Memory B cell (primary cell): ENCODE measurements around the gene GCN1.
"Not testable (repeated sequence)": the region's sequence is repeated elsewhere in the genome, so short reads cannot be mapped to it uniquely, and the experiment has no call there.

ENCODE experiments used
- ATAC-seq: fragments of 150-1000 bp; cut with Tn5 transposase; 2 replicates; pipeline ENCODE4 v1.10.0; 2021; ENCODE audit warnings: low read depth, mild to moderate bottlenecking, moderate library complexity
- DNase-seq, 2 donors: peaks; one replicate each; pipeline ENCODE4 v3.0.0; 2022; ENCODE audit warnings: low spot score in 2 of 2
- H3K27ac Mint-ChIP-seq: one replicate; pipeline ENCODE4 v1.8.0; 2022; ENCODE audit warnings: mild to moderate bottlenecking, moderate library complexity, mixed read lengths
- H3K27me3 Mint-ChIP-seq: one replicate; pipeline ENCODE4 v1.8.0; 2022; ENCODE audit warnings: mixed read lengths
- H3K36me3 Mint-ChIP-seq: one replicate; pipeline ENCODE4 v1.8.0; 2022; ENCODE audit warnings: mild to moderate bottlenecking, mixed read lengths
- H3K4me1 Mint-ChIP-seq: one replicate; pipeline ENCODE4 v1.8.0; 2022; ENCODE audit warnings: mixed read lengths
- H3K4me3 Mint-ChIP-seq: one replicate; pipeline ENCODE4 v1.8.0; 2022; ENCODE audit warnings: mild to moderate bottlenecking, moderate library complexity, mixed read lengths
- H3K9me3 Mint-ChIP-seq: one replicate; pipeline ENCODE4 v1.8.0; 2022; ENCODE audit warnings: mixed read lengths

Gene GCN1

DNA sequence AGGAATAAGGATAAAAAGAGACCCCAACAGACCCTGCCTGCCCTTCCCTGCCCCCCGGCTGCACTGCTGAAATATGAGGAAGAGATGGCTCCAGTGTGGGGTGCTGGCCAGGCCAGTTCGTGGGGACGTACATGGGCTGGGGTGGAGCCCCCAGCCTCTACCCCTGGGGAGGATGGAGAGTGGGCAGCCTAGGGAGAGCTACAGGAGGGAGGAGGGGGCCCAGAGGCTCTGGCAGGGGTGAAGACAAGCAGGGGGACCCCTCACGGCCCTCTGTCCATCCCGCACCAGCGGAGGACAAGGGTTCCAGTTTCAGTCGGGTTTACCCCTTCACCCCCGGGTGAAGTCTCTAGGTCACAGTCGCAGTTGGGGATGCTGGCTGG, 17.4 kb upstream of the GCN1 start:
- no peaks in the 10 kb centered on the region for H3K9me3 Mint-ChIP-seq
- DNase-seq (no peak), ATAC-seq (no peak)
- H3K27me3 Mint-ChIP-seq = peaks cover 2% of the 10 kb centered on the region
- no peaks in the 10 kb centered on the region for H3K4me1 Mint-ChIP-seq
- H3K36me3 Mint-ChIP-seq = peaks cover 13% of the 10 kb centered on the region
- no peak overlapping the region for H3K27ac Mint-ChIP-seq
- no peak overlapping the region for H3K4me3 Mint-ChIP-seq

GRCh38 chr12:120211243-120211903, 16.9 kb upstream of the GCN1 start:
- Mint-ChIP-seq H3K27me3 (peaks cover 2% of the 10 kb centered on the region), H3K36me3 (peaks cover 16% of the 10 kb centered on the region), H3K27ac (no peak overlapping the region), H3K4me3 (no peak overlapping the region), H3K4me1 (no peaks in the 10 kb centered on the region), H3K9me3 (no peaks in the 10 kb centered on the region)
- ATAC-seq (no peak), DNase-seq (no peak)

GRCh38 chr12:120209851-120210250, 15.3 kb upstream of the GCN1 start:
- Mint-ChIP-seq H3K36me3 (peaks cover 18% of the 10 kb centered on the region), H3K27ac (no peak overlapping the region), H3K4me1 (no peaks in the 10 kb centered on the region), H3K27me3 (no peaks in the 10 kb centered on the region), H3K4me3 (no peak overlapping the region), H3K9me3 (no peaks in the 10 kb centered on the region)
- ATAC-seq = no peak
- no peak for DNase-seq

DNA sequence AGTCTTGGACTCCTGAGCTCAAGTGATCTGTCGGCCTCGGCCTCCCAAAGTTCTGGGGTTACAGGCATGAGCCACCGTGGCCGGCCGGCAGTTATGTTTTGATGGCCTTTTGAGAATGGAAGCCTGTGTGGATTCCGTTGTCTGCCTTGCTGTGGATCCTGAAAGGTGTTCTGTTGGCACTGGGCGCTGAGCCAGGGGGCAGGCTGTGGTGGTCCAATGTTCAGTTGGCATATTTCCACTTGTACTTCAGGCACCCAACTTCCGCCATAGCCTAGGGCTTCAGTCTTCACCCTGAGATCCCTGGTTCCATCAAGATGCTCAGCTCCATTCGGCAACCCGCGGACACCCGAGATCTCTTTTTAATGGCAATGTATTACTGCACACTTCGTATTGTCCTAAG, 12.7 kb upstream of the GCN1 start:
- H3K27me3 Mint-ChIP-seq = no peaks in the 10 kb centered on the region
- no peak overlapping the region for H3K27ac Mint-ChIP-seq
- H3K4me3 Mint-ChIP-seq = no peak overlapping the region
- H3K36me3 Mint-ChIP-seq = peaks cover 18% of the 10 kb centered on the region
- no peaks in the 10 kb centered on the region for H3K9me3 Mint-ChIP-seq
- ATAC-seq (no peak), DNase-seq (no peak)
- peaks cover under 1% of the 10 kb centered on the region for H3K4me1 Mint-ChIP-seq

DNA sequence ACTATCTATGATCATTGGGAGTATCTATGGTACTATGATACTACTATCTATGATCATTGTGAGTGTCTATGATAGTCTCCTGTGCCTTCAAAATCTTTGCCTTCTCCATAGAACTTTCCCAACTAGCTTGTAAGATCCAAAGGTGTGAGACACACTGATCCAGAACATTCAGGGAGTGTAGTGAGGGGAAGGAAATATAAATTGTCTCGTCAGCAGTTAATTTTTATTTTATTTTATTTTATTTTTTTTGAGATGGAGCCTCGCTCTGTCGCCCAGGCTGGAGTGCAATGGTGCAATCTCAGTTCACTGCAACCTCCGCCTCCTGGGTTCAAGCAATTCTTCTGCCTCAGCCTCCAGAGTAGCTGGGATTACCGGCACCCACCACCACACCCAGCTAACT, 12.3 kb upstream of the GCN1 start:
- H3K27me3 Mint-ChIP-seq, DNase-seq, H3K4me1 Mint-ChIP-seq, H3K27ac Mint-ChIP-seq, H3K9me3 Mint-ChIP-seq, ATAC-seq, H3K4me3 Mint-ChIP-seq: not testable (repeated sequence)
- H3K36me3 Mint-ChIP-seq = peaks cover 17% of the 10 kb centered on the region

DNA sequence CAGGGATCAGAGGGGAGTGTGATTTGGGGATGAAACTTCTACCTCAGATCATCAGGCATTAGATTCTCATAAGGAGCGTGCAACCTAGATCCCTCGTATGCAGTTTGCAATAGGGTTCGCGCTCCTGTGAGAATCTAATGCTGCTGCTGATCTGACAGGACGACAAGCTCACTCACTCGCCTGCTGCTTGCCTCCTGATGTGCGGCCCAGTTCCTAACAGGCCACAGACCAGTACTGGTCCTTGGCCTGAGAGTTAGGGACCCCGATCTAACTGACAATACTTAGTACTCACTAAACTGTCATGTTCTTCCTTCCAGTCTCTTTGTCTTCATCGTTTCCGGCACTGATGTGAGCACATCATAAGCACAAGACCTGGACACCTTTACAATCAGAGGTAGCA, 11.7 kb upstream of the GCN1 start:
- H3K27ac Mint-ChIP-seq = no peak overlapping the region
- no peaks in the 10 kb centered on the region for H3K9me3 Mint-ChIP-seq
- H3K27me3 Mint-ChIP-seq = no peaks in the 10 kb centered on the region
- H3K4me1 Mint-ChIP-seq = peaks cover 3% of the 10 kb centered on the region
- ATAC-seq = no peak
- no peak overlapping the region for H3K4me3 Mint-ChIP-seq
- peaks cover 12% of the 10 kb centered on the region for H3K36me3 Mint-ChIP-seq
- DNase-seq = no peak

GRCh38 chr12:120204171-120204570, 9.7 kb upstream of the GCN1 start:
- no peak overlapping the region for H3K27ac Mint-ChIP-seq
- no peak for ATAC-seq
- no peaks in the 10 kb centered on the region for H3K27me3 Mint-ChIP-seq
- no peak for DNase-seq
- peaks cover 10% of the 10 kb centered on the region for H3K36me3 Mint-ChIP-seq
- H3K4me3 Mint-ChIP-seq = no peak overlapping the region
- H3K4me1 Mint-ChIP-seq = peaks cover 7% of the 10 kb centered on the region
- no peaks in the 10 kb centered on the region for H3K9me3 Mint-ChIP-seq

DNA sequence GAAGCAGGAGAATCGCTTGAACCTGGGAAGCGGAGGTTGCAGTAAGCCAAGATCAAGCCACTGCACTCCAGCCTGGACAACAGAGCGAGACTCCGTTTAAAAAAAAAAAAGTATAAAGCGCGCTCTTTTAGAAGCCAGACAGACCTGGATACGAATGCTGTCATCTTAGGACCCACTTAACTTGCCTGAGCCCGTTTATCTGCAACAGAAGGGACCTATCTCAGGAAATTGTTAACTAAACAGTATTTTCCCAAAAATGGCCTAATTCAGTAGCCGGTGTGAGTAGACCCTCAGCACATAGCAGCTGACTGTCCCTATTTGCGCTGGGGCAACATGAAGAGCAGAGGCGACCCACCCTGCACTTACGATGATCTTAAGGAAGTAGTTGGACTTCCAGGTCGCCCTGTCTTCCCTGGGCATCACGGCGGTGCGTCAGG, 5.9 kb upstream of the GCN1 start:
- H3K9me3 Mint-ChIP-seq = no peaks in the 10 kb centered on the region
- DNase-seq (no peak), ATAC-seq (no peak)
- H3K4me1 Mint-ChIP-seq = peaks cover 12% of the 10 kb centered on the region
- peaks cover 10% of the 10 kb centered on the region for H3K36me3 Mint-ChIP-seq
- peak overlapping the region; percentile 96 for H3K27ac Mint-ChIP-seq
- H3K27me3 Mint-ChIP-seq = no peaks in the 10 kb centered on the region
- H3K4me3 Mint-ChIP-seq = peak overlapping the region; percentile 97

DNA sequence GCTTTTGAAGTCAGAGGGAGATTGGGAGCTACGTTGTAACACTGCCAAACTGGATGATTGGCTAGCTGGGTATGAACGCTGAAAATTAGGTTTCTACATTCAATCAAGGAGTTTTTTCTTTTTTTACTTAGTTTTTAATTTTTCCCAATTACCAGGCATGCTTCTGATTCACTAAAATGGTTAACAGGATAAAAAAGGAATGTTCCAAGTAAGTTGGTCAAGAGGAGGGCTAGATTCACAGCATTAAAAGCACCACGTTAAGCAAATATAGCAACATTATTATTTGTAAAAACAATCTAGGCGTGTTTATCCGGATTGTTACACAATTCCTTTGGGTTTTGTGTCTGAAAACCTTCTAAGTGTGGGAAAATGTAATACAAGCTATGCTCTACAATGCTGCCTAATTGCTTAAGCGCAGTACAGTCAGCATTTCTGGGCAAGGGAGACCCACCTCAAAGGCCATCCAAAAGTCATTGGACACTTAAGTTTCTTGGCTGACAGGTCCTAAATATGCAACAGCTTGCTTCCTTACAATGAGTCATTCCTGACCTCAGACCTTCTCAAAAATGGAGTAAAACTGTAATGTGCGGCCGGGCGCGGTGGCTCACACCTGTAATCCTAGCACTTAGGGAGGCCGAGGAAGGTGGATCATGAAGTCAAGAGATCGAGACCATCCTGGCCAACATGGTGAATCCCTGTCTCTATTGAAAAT, 5.2 kb upstream of the GCN1 start:
- H3K27me3 Mint-ChIP-seq = no peaks in the 10 kb centered on the region
- H3K4me3 Mint-ChIP-seq = peak overlapping the region; percentile 97
- ATAC-seq (no peak), DNase-seq (no peak)
- peaks cover 10% of the 10 kb centered on the region for H3K36me3 Mint-ChIP-seq
- no peaks in the 10 kb centered on the region for H3K9me3 Mint-ChIP-seq
- H3K27ac Mint-ChIP-seq = peak overlapping the region; percentile 96
- H3K4me1 Mint-ChIP-seq = peaks cover 17% of the 10 kb centered on the region

DNA sequence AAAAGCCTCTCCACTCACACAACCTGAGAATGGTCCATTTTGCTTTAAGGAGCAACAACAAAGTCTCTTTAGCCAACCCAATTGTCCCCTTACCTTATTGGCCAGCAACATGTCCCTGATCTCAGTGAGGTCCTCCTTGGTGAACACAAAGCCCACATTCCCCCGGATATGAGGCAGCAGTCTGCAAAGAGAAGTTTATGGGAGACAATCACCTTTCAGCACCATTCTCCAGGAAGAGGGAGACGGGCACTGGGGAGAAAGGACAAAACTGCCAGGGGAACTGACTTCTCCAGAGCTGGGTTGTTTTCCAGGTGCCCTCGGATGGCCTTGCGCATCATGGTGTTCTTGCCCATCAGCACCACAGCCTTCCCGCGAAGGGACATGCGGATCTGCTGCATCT, 4.5 kb upstream of the GCN1 start:
- ATAC-seq (no peak), DNase-seq (no peak)
- Mint-ChIP-seq H3K27ac (peak overlapping the region; percentile 83), H3K27me3 (no peaks in the 10 kb centered on the region), H3K4me3 (peak overlapping the region; percentile 75), H3K36me3 (peaks cover 10% of the 10 kb centered on the region), H3K4me1 (peaks cover 18% of the 10 kb centered on the region), H3K9me3 (no peaks in the 10 kb centered on the region)

DNA sequence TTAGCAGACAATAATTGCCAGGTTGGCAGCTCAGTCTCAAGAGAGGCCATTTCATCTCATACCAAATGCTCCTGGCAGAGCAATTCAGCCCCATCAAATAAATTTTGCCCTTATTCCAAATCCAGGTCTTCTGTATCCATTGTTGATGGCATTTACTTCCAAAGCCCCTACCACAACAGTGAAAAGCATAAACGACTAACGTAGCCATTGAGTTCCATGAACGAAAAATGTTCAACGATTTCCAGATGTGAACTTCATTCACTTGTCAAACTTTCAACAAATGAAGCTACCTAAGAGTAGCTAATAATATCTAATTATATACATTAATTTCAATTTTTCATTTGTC, 3.0 kb upstream of the GCN1 start:
- no peak for ATAC-seq
- H3K4me1 Mint-ChIP-seq = peaks cover 24% of the 10 kb centered on the region
- DNase-seq = no peak
- no peaks in the 10 kb centered on the region for H3K9me3 Mint-ChIP-seq
- H3K36me3 Mint-ChIP-seq = peaks cover 10% of the 10 kb centered on the region
- H3K27me3 Mint-ChIP-seq = no peaks in the 10 kb centered on the region
- no peak overlapping the region for H3K4me3 Mint-ChIP-seq
- H3K27ac Mint-ChIP-seq = no peak overlapping the region

GRCh38 chr12:120196817-120197541, 2.5 kb upstream of the GCN1 start:
- ATAC-seq, H3K27me3 Mint-ChIP-seq, H3K9me3 Mint-ChIP-seq, DNase-seq, H3K27ac Mint-ChIP-seq, H3K4me3 Mint-ChIP-seq: not testable (repeated sequence)
- H3K4me1 Mint-ChIP-seq = peaks cover 21% of the 10 kb centered on the region
- H3K36me3 Mint-ChIP-seq = peaks cover 10% of the 10 kb centered on the region

DNA sequence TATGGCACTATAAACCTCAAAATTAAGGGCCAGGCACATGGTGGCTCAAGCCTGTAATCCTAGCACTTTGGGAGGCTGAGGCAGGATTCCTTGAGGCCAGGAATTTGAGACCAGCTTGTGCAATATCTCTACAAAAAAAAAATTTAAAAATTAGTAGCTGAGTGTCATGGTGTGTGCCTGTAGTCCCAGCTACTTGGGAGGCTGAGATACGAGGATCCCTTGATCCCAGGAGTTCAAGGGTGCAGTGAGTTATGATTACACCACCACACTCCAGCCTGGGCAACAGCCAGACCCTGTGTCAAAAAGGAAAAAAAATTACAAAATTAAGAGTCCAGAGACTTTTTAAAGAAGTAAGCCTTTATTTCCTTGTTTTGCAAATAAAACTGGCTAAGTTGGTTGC, 1.8 kb upstream of the GCN1 start:
- Mint-ChIP-seq H3K4me1 (peaks cover 24% of the 10 kb centered on the region), H3K9me3 (no peaks in the 10 kb centered on the region), H3K4me3 (no peak overlapping the region), H3K27me3 (no peaks in the 10 kb centered on the region), H3K27ac (no peak overlapping the region), H3K36me3 (peaks cover 10% of the 10 kb centered on the region)
- no peak for ATAC-seq
- DNase-seq = no peak

- peaks cover 20% of the 10 kb centered on the region for H3K4me1 Mint-ChIP-seq
- ATAC-seq (peak; percentile 49), DNase-seq (no peak)
- peaks cover 9% of the 10 kb centered on the region for H3K36me3 Mint-ChIP-seq
- no peaks in the 10 kb centered on the region for H3K9me3 Mint-ChIP-seq
- peak overlapping the region; percentile 80 for H3K27ac Mint-ChIP-seq
- H3K27me3 Mint-ChIP-seq = no peaks in the 10 kb centered on the region
- H3K4me3 Mint-ChIP-seq = peak overlapping the region; percentile 85
Measured at GRCh38 chr12:120194226-120194533, 335 bp downstream of the GCN1 start.
